Mammary epithelial cell (primary cell): ENCODE results near the gene TRRAP.

Experiments
- EZH2 ChIP-seq: IDR thresholded peaks from 2 replicates; pipeline ENCODE4 v1.6.1; 2012; ENCODE audit warnings: low read length, inconsistent platforms, borderline replicate concordance
- TF ChIP-seq, protein P1 (sequence below), 2 donors: IDR thresholded peaks in 1 of 2; conservative IDR thresholded peaks in 1 of 2; 2 replicates each; pipeline ENCODE4 v1.5.1; 2011 to 2012; ENCODE audit warnings: inconsistent platforms in 2 of 2, low read length in 2 of 2, mild to moderate bottlenecking in 2 of 2, control low read depth in 1 of 2, low read depth in 1 of 2; ENCODE audit not compliant: insufficient read depth in 1 of 2; ENCODE audit errors: extremely low read depth in 1 of 2

DNA sequence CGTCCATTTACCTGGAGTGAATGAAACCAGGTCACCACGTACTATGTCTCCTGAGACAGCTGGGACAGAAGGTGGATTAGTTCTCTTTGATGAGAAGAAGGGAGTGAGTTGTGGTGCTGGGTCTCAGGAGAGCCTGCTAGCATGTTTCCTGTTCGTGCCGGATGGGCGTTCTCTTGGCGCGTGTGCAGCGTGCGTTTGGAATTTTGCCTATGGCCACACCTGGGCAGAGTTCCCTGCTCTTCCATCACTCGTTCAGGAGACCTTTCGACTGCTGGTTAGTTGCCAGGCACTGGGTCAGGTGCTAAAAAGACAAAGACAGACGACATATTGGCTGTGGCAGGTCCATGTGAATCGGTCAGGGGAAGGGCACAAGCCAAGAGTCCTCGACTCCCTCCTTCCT, 90.3 kb downstream of the TRRAP start:
- TF ChIP-seq, protein P1, sequence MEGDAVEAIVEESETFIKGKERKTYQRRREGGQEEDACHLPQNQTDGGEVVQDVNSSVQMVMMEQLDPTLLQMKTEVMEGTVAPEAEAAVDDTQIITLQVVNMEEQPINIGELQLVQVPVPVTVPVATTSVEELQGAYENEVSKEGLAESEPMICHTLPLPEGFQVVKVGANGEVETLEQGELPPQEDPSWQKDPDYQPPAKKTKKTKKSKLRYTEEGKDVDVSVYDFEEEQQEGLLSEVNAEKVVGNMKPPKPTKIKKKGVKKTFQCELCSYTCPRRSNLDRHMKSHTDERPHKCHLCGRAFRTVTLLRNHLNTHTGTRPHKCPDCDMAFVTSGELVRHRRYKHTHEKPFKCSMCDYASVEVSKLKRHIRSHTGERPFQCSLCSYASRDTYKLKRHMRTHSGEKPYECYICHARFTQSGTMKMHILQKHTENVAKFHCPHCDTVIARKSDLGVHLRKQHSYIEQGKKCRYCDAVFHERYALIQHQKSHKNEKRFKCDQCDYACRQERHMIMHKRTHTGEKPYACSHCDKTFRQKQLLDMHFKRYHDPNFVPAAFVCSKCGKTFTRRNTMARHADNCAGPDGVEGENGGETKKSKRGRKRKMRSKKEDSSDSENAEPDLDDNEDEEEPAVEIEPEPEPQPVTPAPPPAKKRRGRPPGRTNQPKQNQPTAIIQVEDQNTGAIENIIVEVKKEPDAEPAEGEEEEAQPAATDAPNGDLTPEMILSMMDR (conservative IDR thresholded peaks at IDR 0.05 in 1 of 2, IDR thresholded peaks at IDR 0.05 in 1 of 2; ENCODE audit: extremely low read depth in 1 of 2, insufficient read depth in 1 of 2, low read depth in 1 of 2, low read length in 2 of 2), result no peak
- TF ChIP-seq EZH2, result no peak
